Naive thymus-derived CD8-positive, alpha-beta T cell (primary cell): Measurements from ENCODE around the gene ZNF669. TPM values are rescaled to one million over a fixed set of nuclear protein-coding genes. Genes with fewer than 3 reads are reported as not detected.
"Not testable (repeated sequence)": the region's sequence is repeated elsewhere in the genome, so short reads cannot be mapped to it uniquely, and the experiment has no call there.

ENCODE experiments used
- ATAC-seq, 2 donors: fragments of 150-1000 bp; cut with Tn5 transposase in 1 of 2; sonication (Bioruptor Pico), chemical (Tn5 transposase) in 1 of 2; 1 replicate in 1 of 2; 2 replicates in 1 of 2; pipeline ENCODE4 v1.10.0; 2021; ENCODE audit warnings: mild to moderate bottlenecking in 2 of 2, moderate library complexity in 2 of 2
- POLR2A ChIA-PET: fragments of 350-600 bp; sonication (Branson Sonifier 250); formaldehyde crosslinking; loops from one replicate; lab custom pipeline; 2021; ENCODE audit warnings: antibody characterized with exemption; lab: Charles Lee
- DNase-seq, 10 donors: peaks; one replicate each; pipeline versions ENCODE4 v3.0.0 to v3.0.0-alpha.2; 2020 to 2022
- H3K27ac Mint-ChIP-seq, 10 donors: one replicate each; pipeline ENCODE4 v1.8.0; 2020 to 2022; ENCODE audit warnings: mild to moderate bottlenecking in 10 of 10, mixed read lengths in 10 of 10, moderate library complexity in 4 of 10, inconsistent platforms in 1 of 10
- H3K27me3 Mint-ChIP-seq, 5 donors: one replicate each; pipeline ENCODE4 v1.8.0; 2021 to 2022; ENCODE audit warnings: mixed read lengths in 5 of 5
- H3K36me3 Mint-ChIP-seq, 3 donors: one replicate each; pipeline ENCODE4 v1.8.0; 2020 to 2022; ENCODE audit warnings: mixed read lengths in 3 of 3, mild to moderate bottlenecking in 2 of 3, inconsistent platforms in 1 of 3
- H3K4me1 Mint-ChIP-seq, 4 donors: one replicate each; pipeline ENCODE4 v1.8.0; 2021 to 2022; ENCODE audit warnings: mixed read lengths in 4 of 4
- H3K4me3 Mint-ChIP-seq, 10 donors: one replicate each; pipeline ENCODE4 v1.8.0; 2020 to 2022; ENCODE audit warnings: mild to moderate bottlenecking in 10 of 10, mixed read lengths in 10 of 10, moderate library complexity in 6 of 10, inconsistent platforms in 1 of 10
- H3K9me3 Mint-ChIP-seq, 9 donors: one replicate each; pipeline ENCODE4 v1.8.0; 2020 to 2022; ENCODE audit warnings: mixed read lengths in 9 of 9, mild to moderate bottlenecking in 3 of 9, inconsistent platforms in 1 of 9, moderate library complexity in 1 of 9
- polyA plus RNA-seq, 3 donors: library from polyadenylated mRNA; unstranded; fragments of 300-500 nt; fragmentation: Illumina TruSeq; gene quantifications; one replicate each; pipeline ENCODE4 v1.2.3, GENCODE V29; 2021
- total RNA-seq, 8 experiments: library from RNA in 2 of 8; stranded (reverse) in 2 of 8; gene quantifications; one replicate each; pipeline ENCODE4 v1.2.3 and lab custom pipeline; 2021 to 2026

Gene ZNF669
- total RNA-seq (10 to 100 TPM; 18.3 to 24.4 TPM), polyA plus RNA-seq (10 to 100 TPM; 10.9 to 29.7 (median 18.2) TPM), total RNA-seq (lab: John Stamatoyannopoulos, UW) (15.7 to 27.5 (median 22.4) reads per million in 6 experiments)

DNA sequence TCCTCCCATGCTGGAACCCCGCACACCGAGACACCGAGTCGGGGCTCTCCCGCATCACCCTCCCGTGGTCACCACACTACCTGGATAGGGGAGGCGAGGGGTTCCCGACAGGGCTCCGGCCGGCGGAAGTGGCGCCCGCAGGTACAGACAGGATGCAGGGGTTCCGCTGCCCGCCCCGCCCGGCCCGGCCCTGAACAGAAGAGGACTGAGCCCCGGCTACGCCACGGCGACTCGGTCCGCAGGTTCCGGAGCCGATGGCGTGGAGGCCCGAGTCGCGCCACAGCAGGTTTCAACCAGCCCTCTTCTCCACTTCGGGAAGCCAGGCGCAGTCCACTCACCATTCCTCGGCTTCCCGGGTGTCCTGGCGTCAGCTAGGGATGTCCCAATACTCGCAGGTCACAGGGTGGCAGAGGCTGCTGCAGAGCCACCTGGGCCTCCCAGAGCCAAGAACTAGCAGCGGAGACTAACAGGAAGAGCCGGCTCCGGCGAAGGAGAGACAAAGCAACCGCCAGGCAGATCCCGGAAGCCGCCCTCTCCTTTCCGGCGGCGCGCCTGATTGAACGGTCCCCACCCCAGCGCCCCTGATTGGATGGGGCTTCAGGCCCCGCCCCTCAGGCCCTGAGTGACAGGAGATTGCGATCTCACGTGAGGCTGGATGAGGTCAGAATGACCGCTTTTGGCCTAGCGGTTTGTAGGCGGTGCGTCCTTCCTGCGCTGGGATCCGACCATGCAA, at the start of gene ZNF669:
Gene ZNF669, minus strand, starts transcription at position 498 of the 733 bp plus-strand sequence. Its CDS starts 157 bp downstream, at position 341.
- POLR2A ChIA-PET: interaction anchor here (0.9 to 1.7 kb wide), 4 partner anchors 25 to 246 kb away, joined by 3 to 8 read pairs (median 3); partner anchors contain the start of gene ZNF670
- peaks cover 9 to 26% (median 21%) of the 10 kb centered on the region in 5 donors for H3K27me3 Mint-ChIP-seq
- peak; percentile 79 to 94 (median 90) for DNase-seq

GRCh38 chr1:247147781-247148180, 43.6 kb upstream of the ZNF669 start:
- Mint-ChIP-seq H3K9me3 (peaks cover 7 to 90% (median 40%) of the 10 kb centered on the region in 9 donors), H3K4me3 (no peak overlapping the region), H3K27ac (no peak overlapping the region), H3K36me3 (peaks cover 36 to 80% (median 43%) of the 10 kb centered on the region in 3 donors), H3K27me3 (no peaks in the 10 kb centered on the region), H3K4me1 (peaks cover 0 to 2% (median 0%) of the 10 kb centered on the region in 4 donors)
- DNase-seq (no peak), ATAC-seq (no peak)
- POLR2A ChIA-PET: no interaction called here

More for the DNA sequence above, at the start of gene ZNF669:
- peak within 1 kb of the TSS; percentile 79 to 93 (median 90) for H3K27ac Mint-ChIP-seq
- H3K4me3 Mint-ChIP-seq: peak within 1 kb of the TSS; percentile 88 to 93 (median 90)
- H3K36me3 Mint-ChIP-seq: peaks cover 24 to 40% (median 35%) of the 10 kb centered on the region in 3 donors
- H3K9me3 Mint-ChIP-seq: peaks cover 0 to 53% (median 22%) of the 10 kb centered on the region in 9 donors
- H3K4me1 Mint-ChIP-seq: peaks cover 6 to 26% (median 19%) of the 10 kb centered on the region in 4 donors
- peak; percentile 96 to 99 for ATAC-seq

GRCh38 chr1:247147120-247147519, 43.0 kb upstream of the ZNF669 start:
- not testable (repeated sequence) for H3K4me3 Mint-ChIP-seq, H3K27ac Mint-ChIP-seq, DNase-seq, H3K27me3 Mint-ChIP-seq, ATAC-seq, H3K4me1 Mint-ChIP-seq
- peaks cover 13 to 92% (median 42%) of the 10 kb centered on the region in 9 donors for H3K9me3 Mint-ChIP-seq
- H3K36me3 Mint-ChIP-seq: peaks cover 34 to 80% (median 44%) of the 10 kb centered on the region in 3 donors
- POLR2A ChIA-PET: interaction anchor here (0.7 kb wide), 1 partner anchor 8 kb away, joined by 3 read pairs; no protein-coding TSS in a partner anchor

- no peak overlapping the region for H3K4me3 Mint-ChIP-seq
- H3K36me3 Mint-ChIP-seq: peaks cover 35 to 82% (median 47%) of the 10 kb centered on the region in 3 donors
- H3K27me3 Mint-ChIP-seq: no peaks in the 10 kb centered on the region
- H3K9me3 Mint-ChIP-seq: peaks cover 14 to 94% (median 43%) of the 10 kb centered on the region in 9 donors
- H3K27ac Mint-ChIP-seq: no peak overlapping the region
- DNase-seq (no peak), ATAC-seq (no peak)
- POLR2A ChIA-PET: interaction anchor here (0.7 kb wide), 2 partner anchors 8 to 15 kb away, joined by 3 read pairs; no protein-coding TSS in a partner anchor
- H3K4me1 Mint-ChIP-seq: peaks cover 0 to 2% (median 0%) of the 10 kb centered on the region in 4 donors
Measured at GRCh38 chr1:247146671-247147070, 42.5 kb upstream of the ZNF669 start.

- Mint-ChIP-seq H3K9me3 (peaks cover 14 to 96% (median 42%) of the 10 kb centered on the region in 9 donors), H3K4me1 (peaks cover 0 to 2% (median 0%) of the 10 kb centered on the region in 4 donors), H3K27ac (no peak overlapping the region), H3K27me3 (no peaks in the 10 kb centered on the region), H3K36me3 (peaks cover 39 to 87% (median 53%) of the 10 kb centered on the region in 3 donors), H3K4me3 (no peak overlapping the region)
- POLR2A ChIA-PET: no interaction called here
- no peak for DNase-seq
- ATAC-seq: no peak
Measured at GRCh38 chr1:247145279-247145678, 41.1 kb upstream of the ZNF669 start.

- not testable (repeated sequence) for H3K27ac Mint-ChIP-seq, ATAC-seq, H3K27me3 Mint-ChIP-seq, H3K4me1 Mint-ChIP-seq, DNase-seq
- POLR2A ChIA-PET: interaction anchor here (0.6 kb wide), 1 partner anchor 7 kb away, joined by 3 read pairs; no protein-coding TSS in a partner anchor
- peaks cover 32 to 100% (median 70%) of the 10 kb centered on the region in 9 donors for H3K9me3 Mint-ChIP-seq
- H3K36me3 Mint-ChIP-seq: peaks cover 20 to 87% (median 74%) of the 10 kb centered on the region in 3 donors
- peak overlapping the region in 1 of 10 donors; percentile 24 for H3K4me3 Mint-ChIP-seq
Measured at GRCh38 chr1:247139557-247139956, 35.4 kb upstream of the ZNF669 start.

DNA sequence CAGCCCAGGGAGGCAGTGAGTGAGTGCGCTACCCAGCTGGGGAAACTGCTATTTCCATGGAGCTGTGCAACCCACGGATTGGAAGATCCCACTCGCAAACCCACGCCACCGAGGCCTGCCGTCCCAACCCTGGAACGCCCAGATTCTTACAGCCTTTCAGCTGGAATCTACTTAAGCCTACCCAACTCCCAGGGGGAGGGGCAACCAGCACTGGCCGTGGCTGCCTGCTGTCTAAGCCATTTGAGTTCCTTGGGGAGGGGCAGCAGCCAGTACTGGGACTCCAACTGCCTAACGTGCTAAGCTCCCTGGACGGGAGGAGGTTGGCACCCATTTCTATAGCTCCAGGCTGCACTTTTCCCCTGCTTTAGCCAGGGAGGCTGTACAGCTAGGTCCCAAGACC, 27.1 kb upstream of the ZNF669 start:
- Mint-ChIP-seq H3K36me3 (peaks cover 23 to 60% (median 43%) of the 10 kb centered on the region in 3 donors), H3K27me3 (no peaks in the 10 kb centered on the region), H3K27ac (no peak overlapping the region), H3K4me3 (no peak overlapping the region), H3K9me3 (peaks cover 20 to 63% (median 38%) of the 10 kb centered on the region in 9 donors), H3K4me1 (peaks cover 7 to 10% (median 8%) of the 10 kb centered on the region in 4 donors)
- DNase-seq (no peak), ATAC-seq (no peak)
- POLR2A ChIA-PET: interaction anchor here (0.6 kb wide), 1 partner anchor 15 kb away, joined by 3 read pairs; no protein-coding TSS in a partner anchor

- H3K4me1 Mint-ChIP-seq, DNase-seq, ATAC-seq, H3K27me3 Mint-ChIP-seq: not testable (repeated sequence)
- Mint-ChIP-seq H3K4me3 (peak overlapping the region; percentile 81 to 99 (median 93)), H3K36me3 (peaks cover 16 to 29% (median 18%) of the 10 kb centered on the region in 3 donors), H3K9me3 (peaks cover 0 to 44% (median 6%) of the 10 kb centered on the region in 9 donors), H3K27ac (peak overlapping the region; percentile 77 to 94 (median 88))
- POLR2A ChIA-PET: interaction anchor here (0.6 to 1.0 kb wide), 2 partner anchors 41 to 208 kb away, joined by 3 read pairs; no protein-coding TSS in a partner anchor
Measured at GRCh38 chr1:247127519-247128282, 23.5 kb upstream of the ZNF669 start.

DNA sequence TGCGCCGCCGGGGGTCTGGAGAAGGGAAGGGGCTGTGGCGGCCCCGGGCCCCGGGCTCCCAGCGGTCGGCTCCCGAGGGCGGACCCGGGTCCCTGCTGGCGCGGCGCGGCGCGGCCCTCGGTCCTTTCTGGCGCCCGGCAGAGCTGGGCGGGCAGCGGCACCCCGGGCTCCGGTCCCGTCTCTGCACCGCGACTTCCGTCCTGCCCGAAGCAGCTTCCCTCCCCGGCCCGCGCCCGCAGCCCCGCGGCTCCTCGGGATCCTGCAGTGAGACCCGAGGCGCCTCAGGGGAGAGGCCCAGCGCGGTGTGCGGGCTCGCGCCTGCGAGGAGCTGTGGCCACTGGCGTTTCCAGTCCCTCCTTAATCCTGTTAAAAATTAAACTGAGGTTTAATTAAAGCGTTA, 22.4 kb upstream of the ZNF669 start:
- H3K4me1 Mint-ChIP-seq, POLR2A ChIA-PET, H3K4me3 Mint-ChIP-seq, H3K27me3 Mint-ChIP-seq, H3K27ac Mint-ChIP-seq, DNase-seq: not testable (repeated sequence)
- peaks cover 5 to 18% (median 9%) of the 10 kb centered on the region in 3 donors for H3K36me3 Mint-ChIP-seq
- peak; percentile 66 to 69 for ATAC-seq
- peaks cover 0 to 34% (median 5%) of the 10 kb centered on the region in 9 donors for H3K9me3 Mint-ChIP-seq

- POLR2A ChIA-PET, H3K27me3 Mint-ChIP-seq, DNase-seq, H3K27ac Mint-ChIP-seq, H3K4me1 Mint-ChIP-seq, H3K4me3 Mint-ChIP-seq: not testable (repeated sequence)
- H3K9me3 Mint-ChIP-seq: peaks cover 0 to 32% (median 5%) of the 10 kb centered on the region in 9 donors
- peak; percentile 96 to 99 for ATAC-seq
- peaks cover 5 to 14% (median 9%) of the 10 kb centered on the region in 3 donors for H3K36me3 Mint-ChIP-seq
Measured at GRCh38 chr1:247126166-247126565, 22.0 kb upstream of the ZNF669 start.

- H3K27ac Mint-ChIP-seq: no peak overlapping the region
- peaks cover 0 to 16% (median 2%) of the 10 kb centered on the region in 9 donors for H3K9me3 Mint-ChIP-seq
- no peaks in the 10 kb centered on the region for H3K4me1 Mint-ChIP-seq
- POLR2A ChIA-PET: no interaction called here
- DNase-seq: no peak
- ATAC-seq: no peak
- no peaks in the 10 kb centered on the region for H3K36me3 Mint-ChIP-seq
- no peak overlapping the region for H3K4me3 Mint-ChIP-seq
- H3K27me3 Mint-ChIP-seq: no peaks in the 10 kb centered on the region
Measured at GRCh38 chr1:247121382-247121781, 17.2 kb upstream of the ZNF669 start.

DNA sequence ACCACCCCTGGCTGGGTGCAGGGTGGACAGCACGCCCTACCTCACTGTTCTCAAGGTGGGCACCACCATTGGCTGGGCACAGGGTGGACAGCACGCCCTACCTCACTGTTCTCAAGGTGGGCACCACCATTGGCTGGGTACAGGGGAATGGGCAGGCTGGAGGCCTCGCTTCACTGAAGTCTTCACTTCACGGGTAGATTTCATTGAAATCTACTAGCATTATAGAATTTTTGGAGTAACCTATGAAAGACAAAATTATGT, 16.2 kb upstream of the ZNF669 start:
- DNase-seq, ATAC-seq, H3K36me3 Mint-ChIP-seq, H3K27ac Mint-ChIP-seq, H3K27me3 Mint-ChIP-seq, H3K4me3 Mint-ChIP-seq, H3K4me1 Mint-ChIP-seq, POLR2A ChIA-PET: not testable (repeated sequence)
- peaks cover 0 to 14% (median 2%) of the 10 kb centered on the region in 9 donors for H3K9me3 Mint-ChIP-seq
